WTC11 (cell line): ENCODE measurements around the gene ORAI1. TPM values are rescaled to one million over a fixed set of nuclear protein-coding genes. Genes with fewer than 3 reads are reported as not detected.
"Not testable (repeated sequence)": the region's sequence is repeated elsewhere in the genome, so short reads cannot be mapped to it uniquely, and the experiment has no call there.

Source experiments
- ATAC-seq: fragments of 200-7000 bp; cut with Tn5 transposase; 2 replicates; pipeline ENCODE4 v1.10.0; 2021; ENCODE audit warnings: mild to moderate bottlenecking, moderate library complexity
- CTCF ChIA-PET: fragments of 300-600 bp; sonication (Branson Sonifier 250); formaldehyde crosslinking; loops from one replicate; lab custom pipeline; 2021; ENCODE audit warnings: antibody characterized with exemption; lab: Charles Lee
- POLR2A ChIA-PET: fragments of 350-600 bp; sonication (Branson Sonifier 250); formaldehyde crosslinking; loops from one replicate; lab custom pipeline; 2021; ENCODE audit warnings: antibody characterized with exemption; lab: Charles Lee
- DNase-seq: peaks from one replicate; pipeline ENCODE4 v3.0.0; 2021; ENCODE audit warnings: low spot score
- H3K27ac Mint-ChIP-seq: 2 replicates; pipeline ENCODE4 v1.8.0; 2021; ENCODE audit warnings: mixed read lengths
- H3K27me3 Mint-ChIP-seq: 2 replicates; pipeline ENCODE4 v1.8.0; 2021; ENCODE audit warnings: low read depth, mild to moderate bottlenecking, moderate library complexity, mixed read lengths
- H3K36me3 Mint-ChIP-seq: 2 replicates; pipeline ENCODE4 v1.8.0; 2021; ENCODE audit warnings: mixed read lengths
- H3K4me1 Mint-ChIP-seq: 2 replicates; pipeline ENCODE4 v1.8.0; 2022; ENCODE audit warnings: mixed read lengths
- H3K4me3 Mint-ChIP-seq: 2 replicates; pipeline ENCODE4 v1.8.0; 2021; ENCODE audit warnings: mild to moderate bottlenecking, moderate library complexity, mixed read lengths
- H3K9me3 Mint-ChIP-seq: 2 replicates; pipeline ENCODE4 v1.8.0; 2021; ENCODE audit warnings: mixed read lengths
- AFF4 ChIP-seq: sonication (generic); formaldehyde crosslinking; IDR thresholded peaks from 2 replicates; pipeline ENCODE4 v1.8.1; 2023; ENCODE audit warnings: mild to moderate bottlenecking, missing genetic modification reagents, borderline replicate concordance
- ATF1 ChIP-seq: sonication (generic); formaldehyde crosslinking; IDR thresholded peaks from 2 replicates; pipeline ENCODE4 v1.8.1; 2023; ENCODE audit warnings: mild to moderate bottlenecking, moderate library complexity, missing genetic modification reagents
- ATF3 ChIP-seq: sonication (generic); formaldehyde crosslinking; conservative IDR thresholded peaks from 2 replicates; pipeline ENCODE4 v1.8.1; 2022; ENCODE audit warnings: mild to moderate bottlenecking, missing genetic modification reagents
- ATF6 ChIP-seq: sonication (generic); formaldehyde crosslinking; IDR thresholded peaks from 2 replicates; pipeline ENCODE4 v1.8.1; 2023; ENCODE audit warnings: mild to moderate bottlenecking, missing genetic modification reagents
- FOXP1 ChIP-seq: sonication (generic); formaldehyde crosslinking; IDR thresholded peaks from 2 replicates; pipeline ENCODE4 v1.8.0; 2022; ENCODE audit warnings: missing genetic modification reagents, mild to moderate bottlenecking, moderate library complexity, borderline replicate concordance
- GRHL2 ChIP-seq: fragments of 250-450 bp; sonication (Bioruptor Pico); IDR thresholded peaks from 2 replicates; pipeline ENCODE4 v1.8.0; 2022; ENCODE audit warnings: mild to moderate bottlenecking, moderate library complexity; ENCODE audit not compliant: insufficient replicate concordance, severe bottlenecking
- MLX ChIP-seq: sonication (generic); formaldehyde crosslinking; IDR thresholded peaks from 2 replicates; pipeline ENCODE4 v1.8.1; 2023; ENCODE audit warnings: mild to moderate bottlenecking, missing genetic modification reagents, moderate library complexity
- NFE2L1 ChIP-seq: sonication (generic); formaldehyde crosslinking; IDR thresholded peaks from 2 replicates; pipeline ENCODE4 v1.8.1; 2023; ENCODE audit warnings: missing genetic modification reagents
- OVOL2 ChIP-seq: fragments of 250-450 bp; sonication (Bioruptor Pico); IDR thresholded peaks from 2 replicates; pipeline ENCODE4 v1.9.0; 2021; ENCODE audit warnings: mild to moderate bottlenecking, borderline replicate concordance
- SMAD3 ChIP-seq: sonication (generic); formaldehyde crosslinking; IDR thresholded peaks from 2 replicates; pipeline ENCODE4 v1.8.0; 2022; ENCODE audit warnings: missing genetic modification reagents, mild to moderate bottlenecking, borderline replicate concordance
- TEAD4 ChIP-seq: sonication (generic); formaldehyde crosslinking; IDR thresholded peaks from 2 replicates; pipeline ENCODE4 v1.8.0; 2022; ENCODE audit warnings: mild to moderate bottlenecking, missing genetic modification reagents
- TP53 ChIP-seq: sonication (generic); formaldehyde crosslinking; IDR thresholded peaks from 2 replicates; pipeline ENCODE4 v1.8.1; 2023; ENCODE audit warnings: mild to moderate bottlenecking, missing genetic modification reagents
- ZMAT4 ChIP-seq: fragments of 250-450 bp; sonication (Bioruptor Pico); IDR thresholded peaks from 2 replicates; pipeline ENCODE4 v1.9.0; 2021; ENCODE audit warnings: mild to moderate bottlenecking
- ZNF317 ChIP-seq: sonication (generic); formaldehyde crosslinking; IDR thresholded peaks from 2 replicates; pipeline ENCODE4 v1.8.1; 2023; ENCODE audit warnings: low read depth, mild to moderate bottlenecking, moderate library complexity, missing genetic modification reagents, borderline replicate concordance
- ZNF423 ChIP-seq: fragments of 250-450 bp; sonication (Bioruptor Pico); IDR thresholded peaks from 2 replicates; pipeline ENCODE4 v2.1.2; 2022; ENCODE audit warnings: mild to moderate bottlenecking, moderate library complexity
- total RNA-seq: library from RNA; stranded (reverse); gene quantifications from 3 replicates; pipeline ENCODE4 v1.2.3, GENCODE V29; 2021

ORAI1 gene
- total RNA-seq, 1 experiment from 2014 or later = 27.7 TPM

- DNase-seq (no peak), ATAC-seq (no peak)
- Mint-ChIP-seq H3K27me3 (no peaks in the 10 kb centered on the region), H3K27ac (peak overlapping the region; percentile 54), H3K36me3 (peaks cover 11% of the 10 kb centered on the region; the same call in 1 of the 2 replicates), H3K4me3 (peak overlapping the region; percentile 29; the same call in 1 of the 2 replicates), H3K9me3 (no peaks in the 10 kb centered on the region), H3K4me1 (peaks cover 64% of the 10 kb centered on the region)
- ChIA-PET POLR2A (interaction anchor here (1.0 to 1.1 kb wide), 2 partner anchors 14 to 50 kb away, joined by 3 to 4 read pairs; no protein-coding TSS in a partner anchor), CTCF (interaction anchor here (0.6 to 2.7 kb wide), 5 partner anchors 21 to 80 kb away, joined by 3 to 7 read pairs (median 5); no protein-coding TSS in a partner anchor)
- TF ChIP-seq SMAD3 (CRISPR knock-in tag) = no peak
- no peak for TF ChIP-seq NFE2L1
- no peak for TF ChIP-seq ATF1 (CRISPR knock-in tag)
- TF ChIP-seq TEAD4 = no peak
These were observed 6.0 kb downstream of the ORAI1 start for GRCh38 chr12:121632069-121632970.

- not testable (repeated sequence) for ATAC-seq, H3K4me3 Mint-ChIP-seq, H3K27ac Mint-ChIP-seq, H3K9me3 Mint-ChIP-seq, DNase-seq, H3K27me3 Mint-ChIP-seq
- ChIA-PET POLR2A (interaction anchor here (0.6 to 1.1 kb wide), 2 partner anchors 41 to 51 kb away, joined by 4 to 5 read pairs; no protein-coding TSS in a partner anchor), CTCF (interaction anchor here (0.6 to 2.7 kb wide), 4 partner anchors 11 to 81 kb away, joined by 3 to 7 read pairs (median 4); no protein-coding TSS in a partner anchor)
- peaks cover 57% of the 10 kb centered on the region for H3K4me1 Mint-ChIP-seq
- H3K36me3 Mint-ChIP-seq = peaks cover 11% of the 10 kb centered on the region; the same call in 1 of the 2 replicates
These were observed 7.5 kb downstream of the ORAI1 start for GRCh38 chr12:121633833-121634196.

GRCh38 chr12:121634836-121635235, 8.5 kb downstream of the ORAI1 start:
- ChIA-PET CTCF (interaction anchor here (1.2 to 3.8 kb wide), 5 partner anchors 8 to 82 kb away, joined by 3 to 15 read pairs (median 10); partner anchors contain the start of gene ORAI1), POLR2A (interaction anchor here (1.6 kb wide), 1 partner anchor 52 kb away, joined by 3 read pairs; no protein-coding TSS in a partner anchor)
- ATAC-seq (no peak), DNase-seq (no peak)
- H3K4me1 Mint-ChIP-seq = peaks cover 51% of the 10 kb centered on the region
- no peaks in the 10 kb centered on the region for H3K27me3 Mint-ChIP-seq
- no peak overlapping the region for H3K27ac Mint-ChIP-seq
- no peak overlapping the region for H3K4me3 Mint-ChIP-seq
- H3K9me3 Mint-ChIP-seq = no peaks in the 10 kb centered on the region
- H3K36me3 Mint-ChIP-seq = peaks cover 11% of the 10 kb centered on the region; the same call in 1 of the 2 replicates
- TF ChIP-seq GRHL2 (CRISPR knock-in tag) = no peak
- no peak for TF ChIP-seq TP53 (CRISPR knock-in tag)
- TF ChIP-seq FOXP1 (CRISPR knock-in tag) = no peak
- TF ChIP-seq OVOL2 (CRISPR knock-in tag) = no peak
- TF ChIP-seq ATF3 (CRISPR knock-in tag) = no peak
- no peak for TF ChIP-seq ATF6
- no peak for TF ChIP-seq MLX (CRISPR knock-in tag)
- no peak for TF ChIP-seq ZNF423 (CRISPR knock-in tag)
- no peak for TF ChIP-seq ZMAT4
- TF ChIP-seq AFF4 (CRISPR knock-in tag) = no peak
- TF ChIP-seq ZNF317 (CRISPR knock-in tag) = no peak
